NCI-H1092 treated with DMSO at 0.1 percent for 48 hours (cell line): Measurements from ENCODE around the gene FOXO3B.
"Not testable (repeated sequence)": the region's sequence is repeated elsewhere in the genome, so short reads cannot be mapped to it uniquely, and the experiment has no call there.

Experiments used
- DNase-seq: peaks from one replicate; lab custom pipeline; 2025; lab: John Stamatoyannopoulos, UW

Gene FOXO3B

DNA sequence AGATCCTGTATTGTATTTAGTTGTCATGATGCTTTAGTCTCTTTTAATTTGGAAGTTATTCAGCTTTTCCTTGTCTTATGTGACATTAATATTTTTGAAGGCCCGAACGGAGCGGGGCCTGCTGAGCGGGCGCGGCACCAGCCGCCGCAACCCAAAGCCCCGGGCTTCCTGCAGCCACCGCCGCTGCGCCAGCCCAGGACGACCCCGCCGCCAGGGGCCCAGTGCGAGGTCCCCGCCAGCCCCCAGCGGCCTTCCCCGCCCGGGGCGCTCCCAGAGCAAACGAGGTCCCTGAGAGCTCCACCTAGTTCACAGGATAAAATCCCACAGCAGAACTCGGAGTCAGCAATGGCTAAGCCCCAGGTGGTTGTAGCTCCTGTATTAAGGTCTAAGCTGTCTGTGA, 32.0 kb downstream of the FOXO3B start:
- not testable (repeated sequence) for DNase-seq

DNA sequence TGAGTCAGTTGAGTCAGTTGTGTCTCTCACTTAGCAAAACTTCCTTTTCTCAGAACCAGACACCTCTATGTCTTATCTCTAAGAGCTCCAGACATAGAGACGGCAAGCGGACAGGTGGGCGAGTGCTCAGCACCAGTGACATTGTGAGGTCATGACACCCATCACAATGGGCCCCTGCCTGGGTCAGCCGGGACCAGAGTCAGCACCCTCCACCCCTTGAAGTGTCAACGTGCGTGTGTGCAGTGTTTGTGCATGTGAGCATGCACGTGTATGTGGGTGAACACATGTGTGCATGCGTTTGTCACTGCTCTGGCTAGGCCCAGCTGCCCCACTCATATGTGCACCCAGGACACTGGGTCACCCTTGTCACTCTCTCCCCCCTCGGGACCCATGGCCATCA, 37.8 kb downstream of the FOXO3B start, which contains the start of gene TBC1D28:
Gene TBC1D28, minus strand, starts transcription at position 101 of the 400 bp plus-strand sequence. CDS start 3,039 bp downstream, outside the sequence.
- not testable (repeated sequence) for DNase-seq

DNA sequence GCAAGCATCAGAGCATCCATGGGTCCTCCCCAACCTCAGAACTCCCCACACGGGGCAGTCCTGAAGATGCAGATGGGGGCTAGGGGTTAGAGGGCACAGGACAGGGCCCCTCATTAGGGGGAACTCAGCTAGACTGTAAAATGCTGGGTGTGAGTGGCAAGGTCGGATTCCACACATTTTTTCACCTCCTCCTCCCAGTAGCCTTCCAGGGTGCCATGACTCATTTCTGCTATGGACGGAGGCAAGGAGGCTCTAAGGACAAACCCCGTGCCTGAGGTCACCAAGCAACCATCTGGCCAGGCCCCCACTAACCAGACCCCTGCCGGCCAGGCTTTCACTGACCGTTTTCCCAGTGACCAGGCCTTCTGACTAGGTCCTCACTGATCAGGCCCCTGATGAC, 39.0 kb downstream of the FOXO3B start:
- not testable (repeated sequence) for DNase-seq

DNA sequence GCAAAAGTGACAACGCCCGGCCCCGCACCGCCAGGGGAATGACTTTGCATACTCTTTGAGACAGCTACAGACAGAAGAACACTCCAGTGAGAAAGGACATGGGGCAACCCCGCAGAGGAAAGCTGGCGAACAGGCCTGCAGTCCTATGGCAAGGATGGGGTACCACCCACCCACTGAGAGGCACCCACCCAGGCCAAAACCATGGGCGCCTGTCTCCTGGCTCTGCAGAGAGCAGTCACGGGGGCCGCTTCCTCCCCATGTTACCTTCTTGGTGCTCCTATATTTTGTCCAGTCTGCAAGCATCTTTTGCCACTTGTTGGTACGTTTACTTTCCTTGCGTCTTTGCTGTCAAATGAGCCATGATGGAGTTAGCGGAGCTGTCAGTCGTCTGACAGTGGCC, 43.8 kb downstream of the FOXO3B start:
- not testable (repeated sequence) for DNase-seq

DNA sequence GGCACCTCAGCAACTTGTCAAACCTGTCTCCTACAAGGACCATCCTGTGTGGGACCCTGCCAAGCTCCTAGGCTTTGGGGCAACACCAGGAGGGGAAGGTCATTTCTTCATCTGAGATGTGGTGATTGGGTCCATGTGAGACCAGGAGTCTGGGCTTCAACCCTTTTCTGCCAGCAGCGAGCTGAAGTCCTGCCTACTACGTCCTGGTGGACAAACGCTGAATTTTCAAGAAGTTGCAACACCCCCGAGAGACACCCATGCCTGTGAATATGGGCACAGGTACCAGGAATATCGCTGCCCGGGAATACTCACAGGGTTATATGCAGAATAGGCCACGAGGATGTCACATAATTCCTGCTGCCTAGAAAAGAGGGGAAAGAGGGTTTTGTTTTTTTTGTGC, 45.9 kb downstream of the FOXO3B start:
- DNase-seq, result not testable (repeated sequence)

DNA sequence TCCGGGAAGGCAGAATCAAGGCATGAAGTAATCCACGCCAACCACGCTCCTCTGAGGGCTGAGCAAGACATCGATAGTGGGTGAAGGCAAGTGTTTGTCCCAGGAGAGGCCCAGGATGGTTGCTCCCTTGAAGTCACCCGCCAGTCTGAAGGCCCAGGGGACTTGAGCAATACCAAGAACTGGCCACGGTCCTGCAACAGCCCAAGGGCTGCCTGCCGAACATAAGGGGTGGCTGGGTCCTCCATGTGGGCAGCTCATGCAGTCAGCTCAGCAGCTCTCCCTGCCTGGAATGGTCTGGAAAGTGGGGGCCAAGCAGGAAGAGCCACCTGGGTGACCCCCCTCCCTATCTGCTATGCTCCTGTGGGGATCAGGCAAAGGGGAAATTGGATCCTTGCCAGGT, 46.3 kb downstream of the FOXO3B start:
- not testable (repeated sequence) for DNase-seq

DNA sequence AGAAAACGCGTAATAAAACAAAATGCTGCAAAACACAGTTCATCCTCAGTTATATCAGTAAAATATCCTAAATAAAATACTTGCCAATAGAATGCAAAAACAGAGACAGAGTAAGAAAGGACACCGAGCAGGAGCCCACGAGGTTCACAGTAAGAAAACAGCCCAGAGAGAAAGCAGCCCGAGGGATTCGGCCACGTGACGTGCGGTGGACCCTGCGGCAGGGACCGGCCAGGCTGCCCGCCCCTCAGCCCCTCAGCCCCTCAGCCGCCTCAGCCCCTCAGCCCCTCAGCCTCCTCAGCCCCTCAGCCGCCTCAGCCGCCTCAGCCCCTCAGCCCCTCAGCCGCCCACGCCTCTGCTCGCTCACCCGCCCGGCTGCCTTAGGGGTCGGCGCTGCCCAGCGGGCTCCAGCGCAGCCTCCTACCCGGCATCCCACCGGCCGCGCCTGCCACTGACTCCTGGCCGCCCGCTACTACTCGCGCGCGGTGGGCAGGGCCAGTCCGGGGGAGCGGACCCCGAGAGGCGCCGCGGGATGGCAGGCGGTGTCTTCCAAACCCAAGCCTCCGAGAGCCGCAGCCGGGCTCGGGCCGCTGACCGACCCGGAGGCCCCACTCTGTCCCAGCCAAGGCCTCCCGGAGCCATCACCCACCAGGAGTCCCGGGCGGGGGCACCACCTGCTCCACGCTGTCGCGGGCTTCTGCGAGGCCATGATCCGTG, 47.4 kb downstream of the FOXO3B start:
- DNase-seq, result not testable (repeated sequence)
